IMR-90 (cell line): ENCODE data around the gene DISC1. TPM values are rescaled to one million over a fixed set of nuclear protein-coding genes. Genes with fewer than 3 reads are reported as not detected.

Experiments
- ATAC-seq: fragments of 200-7000 bp; cut with Tn5 transposase; 2 replicates; pipeline ENCODE4 v1.9.1; 2020; ENCODE audit warnings: low read depth, mild to moderate bottlenecking, moderate library complexity
- BruUV-seq: library from RNA; stranded (reverse); fragments of 400-500 nt; replicated peaks from 2 replicates; lab custom pipeline; 2021; lab: Mats Ljungman, UMichigan
- CTCF ChIA-PET: fragments of 300-600 bp; formaldehyde crosslinking; extraction: SDS; loops from one replicate; lab custom pipeline; 2021; ENCODE audit warnings: antibody characterized with exemption; lab: Yijun Ruan, JAX
- POLR2A ChIA-PET: fragments of 300-600 bp; sonication (Branson Sonifier 250); formaldehyde crosslinking; loops from one replicate; lab custom pipeline; 2022; ENCODE audit warnings: antibody characterized with exemption; ENCODE audit not compliant: unreplicated experiment; lab: Charles Lee
- DNase-seq: peaks from one replicate; pipeline ENCODE4 v3.0.0; 2013
- H2AFZ ChIP-seq: replicated peaks from 2 replicates; pipeline ENCODE3; 2013; ENCODE audit warnings: low read length, mild to moderate bottlenecking; ENCODE audit not compliant: poor library complexity
- H2AK5ac ChIP-seq: 2 replicates; pipeline ENCODE4 v1.6.1; 2013; ENCODE audit warnings: low read depth, low read length, inconsistent platforms
- H2AK9ac ChIP-seq: replicated peaks from 2 replicates; pipeline ENCODE3; 2013; ENCODE audit warnings: mild to moderate bottlenecking, low read depth, low read length, moderate library complexity; ENCODE audit not compliant: poor library complexity
- H2BK120ac ChIP-seq: 2 replicates; pipeline ENCODE4 v1.6.1; 2013; ENCODE audit warnings: low read depth, low read length, inconsistent platforms
- H2BK15ac ChIP-seq: 3 replicates; pipeline ENCODE4 v1.6.1; 2013; ENCODE audit warnings: low read depth, low read length, inconsistent platforms
- H2BK20ac ChIP-seq: 2 replicates; pipeline ENCODE4 v1.6.1; 2013; ENCODE audit warnings: low read depth, mild to moderate bottlenecking, inconsistent platforms, low read length, moderate library complexity
- H2BK5ac ChIP-seq: 2 replicates; pipeline ENCODE4 v1.6.1; 2013; ENCODE audit warnings: mild to moderate bottlenecking, low read depth, low read length, inconsistent platforms; ENCODE audit not compliant: poor library complexity, severe bottlenecking
- H3K14ac ChIP-seq: replicated peaks from 2 replicates; pipeline ENCODE4 v1.6.1; 2013; ENCODE audit warnings: low read depth, low read length, inconsistent platforms
- H3K18ac ChIP-seq: 2 replicates; pipeline ENCODE4 v1.6.1; 2013; ENCODE audit warnings: low read depth, low read length, control low read depth
- H3K23ac ChIP-seq: 2 replicates; pipeline ENCODE4 v1.6.1; 2013; ENCODE audit warnings: low read depth, low read length, inconsistent platforms
- H3K27ac ChIP-seq: 2 replicates; pipeline ENCODE4 v1.5.1; 2013; ENCODE audit warnings: mild to moderate bottlenecking, control low read depth, low read length; ENCODE audit not compliant: insufficient read depth
- H3K27me3 ChIP-seq: 2 replicates; pipeline ENCODE4 v1.6.1; 2013; ENCODE audit warnings: low read length; ENCODE audit not compliant: control insufficient read depth, insufficient read depth
- H3K36me3 ChIP-seq: 2 replicates; pipeline ENCODE4 v1.6.1; 2013; ENCODE audit warnings: low read length, mixed read lengths; ENCODE audit not compliant: control insufficient read depth, insufficient read depth
- H3K4ac ChIP-seq: 2 replicates; pipeline ENCODE4 v1.6.1; 2013; ENCODE audit warnings: low read depth, low read length, inconsistent platforms
- H3K4me1 ChIP-seq: 2 replicates; pipeline ENCODE4 v1.6.1; 2013; ENCODE audit warnings: low read length, mixed read lengths; ENCODE audit not compliant: control insufficient read depth, insufficient read depth
- H3K4me2 ChIP-seq: 2 replicates; pipeline ENCODE4 v1.6.1; 2013; ENCODE audit warnings: low read depth, mild to moderate bottlenecking, control low read depth, low read length, moderate library complexity
- H3K4me3 ChIP-seq: 2 replicates; pipeline ENCODE4 v1.5.1; 2013; ENCODE audit warnings: low read depth, mild to moderate bottlenecking, control low read depth, low read length, moderate library complexity; ENCODE audit not compliant: insufficient read depth
- H3K56ac ChIP-seq: 2 replicates; pipeline ENCODE4 v1.6.1; 2013; ENCODE audit warnings: low read length, inconsistent platforms; ENCODE audit not compliant: insufficient read depth; ENCODE audit errors: extremely low read depth
- H3K79me1 ChIP-seq, 2 experiments: 2 replicates each; pipeline ENCODE4 v1.6.1; 2013; ENCODE audit warnings: low read length in 2 of 2, inconsistent platforms in 1 of 2, low read depth in 1 of 2
- H3K9ac ChIP-seq: 2 replicates; pipeline ENCODE4 v1.6.1; 2013; ENCODE audit warnings: low read depth, low read length, control low read depth
- H3K9me1 ChIP-seq: 2 replicates; pipeline ENCODE4 v1.6.1; 2013; ENCODE audit warnings: low read length, inconsistent platforms; ENCODE audit not compliant: insufficient read depth
- H3K9me3 ChIP-seq: 2 replicates; pipeline ENCODE4 v1.6.1; 2013; ENCODE audit warnings: low read length; ENCODE audit not compliant: control insufficient read depth, insufficient read depth
- H4K20me1 ChIP-seq: 2 replicates; pipeline ENCODE4 v1.6.1; 2013; ENCODE audit warnings: low read length, inconsistent platforms; ENCODE audit not compliant: insufficient read depth
- H4K5ac ChIP-seq: 2 replicates; pipeline ENCODE4 v1.6.1; 2013; ENCODE audit warnings: mild to moderate bottlenecking, low read depth, low read length, control low read depth
- H4K8ac ChIP-seq, 2 experiments: 2 replicates each; pipeline ENCODE4 v1.6.1; 2013; ENCODE audit warnings: low read depth in 2 of 2, low read length in 2 of 2, control low read depth in 1 of 2, inconsistent platforms in 1 of 2
- H4K91ac ChIP-seq: 2 replicates; pipeline ENCODE4 v1.6.1; 2013; ENCODE audit warnings: low read depth, low read length, inconsistent platforms; ENCODE audit not compliant: insufficient read depth
- BHLHE40 ChIP-seq: fragments of 150-350 bp; IDR thresholded peaks from 2 replicates; pipeline ENCODE4 v1.6.1; 2016; ENCODE audit warnings: mild to moderate bottlenecking, low read depth, low read length
- CEBPB ChIP-seq: IDR thresholded peaks from 2 replicates; pipeline ENCODE4 v1.6.1; 2012; ENCODE audit warnings: low read depth, low read length, improper control_type of control experiment
- CHD1 ChIP-seq: IDR thresholded peaks from 2 replicates; pipeline ENCODE4 v1.6.1; 2012; ENCODE audit warnings: low read depth, low read length, improper control_type of control experiment
- CTCF ChIP-seq: conservative IDR thresholded peaks from 2 replicates; pipeline ENCODE4 v1.5.1; 2012; ENCODE audit warnings: mild to moderate bottlenecking, low read depth, low read length, improper control_type of control experiment
- ELK1 ChIP-seq: fragments of 150-350 bp; IDR thresholded peaks from 2 replicates; pipeline ENCODE4 v1.6.1; 2016; ENCODE audit warnings: low read depth, mild to moderate bottlenecking, low read length, moderate library complexity, borderline replicate concordance
- FOS ChIP-seq: fragments of 150-350 bp; IDR thresholded peaks from 2 replicates; pipeline ENCODE4 v1.6.1; 2016; ENCODE audit warnings: low read depth, low read length
- MAFK ChIP-seq: IDR thresholded peaks from 2 replicates; pipeline ENCODE4 v1.6.1; 2012; ENCODE audit warnings: low read depth, low read length, improper control_type of control experiment
- MAZ ChIP-seq: IDR thresholded peaks from 2 replicates; pipeline ENCODE4 v1.6.1; 2012; ENCODE audit warnings: low read depth, mild to moderate bottlenecking, low read length, improper control_type of control experiment, moderate library complexity, borderline replicate concordance
- MXI1 ChIP-seq: IDR thresholded peaks from 2 replicates; pipeline ENCODE4 v1.6.1; 2012; ENCODE audit warnings: low read depth, mild to moderate bottlenecking, low read length, moderate library complexity, borderline replicate concordance
- NFE2L2 ChIP-seq: fragments of 150-350 bp; IDR thresholded peaks from 2 replicates; pipeline ENCODE4 v1.6.1; 2016; ENCODE audit warnings: low read depth, mild to moderate bottlenecking, low read length
- POLR2A ChIP-seq: IDR thresholded peaks from 2 replicates; pipeline ENCODE4 v1.6.1; 2012; ENCODE audit warnings: mild to moderate bottlenecking, low read depth, low read length
- RAD21 ChIP-seq: IDR thresholded peaks from 2 replicates; pipeline ENCODE4 v1.6.1; 2012; ENCODE audit warnings: low read length, improper control_type of control experiment
- RCOR1 ChIP-seq: IDR thresholded peaks from 2 replicates; pipeline ENCODE4 v1.6.1; 2012; ENCODE audit warnings: mild to moderate bottlenecking, low read length, improper control_type of control experiment; ENCODE audit not compliant: insufficient replicate concordance
- RFX5 ChIP-seq: IDR thresholded peaks from 2 replicates; pipeline ENCODE4 v1.8.0; 2012; ENCODE audit warnings: low read depth, mild to moderate bottlenecking, low read length, moderate library complexity
- SMC3 ChIP-seq: fragments of 150-350 bp; IDR thresholded peaks from 2 replicates; pipeline ENCODE4 v1.6.1; 2016; ENCODE audit warnings: low read depth, mild to moderate bottlenecking, antibody characterized with exemption, low read length, moderate library complexity
- USF2 ChIP-seq: fragments of 150-350 bp; IDR thresholded peaks from 2 replicates; pipeline ENCODE4 v1.6.1; 2017; ENCODE audit warnings: mild to moderate bottlenecking, antibody characterized with exemption, low read length, low read depth
- WGBS, 2 experiments: methylation state at CpG; one replicate each; pipeline versions ENCODE4 v1.1.5 to v1.1.7; 2013; ENCODE audit warnings: missing lambda C conversion rate in 2 of 2; ENCODE audit not compliant: insufficient read length in 1 of 2; ENCODE audit errors: extremely low coverage in 2 of 2; 5-methylcytosine and 5-hydroxymethylcytosine counted together
- dilution Hi-C: fragments of 300-500 bp; cut with HindIII; formaldehyde crosslinking; loops from one replicate; pipeline ENCODE4 v1.14.3; 2018; ENCODE audit warnings: low sequenced_read_pairs; ENCODE audit not compliant: unreplicated experiment
- in situ Hi-C: fragments of 300-500 bp; cut with MboI; formaldehyde crosslinking; loops from 3 replicates; pipeline ENCODE4 v1.14.3; 2019; ENCODE audit warnings: low sequenced_read_pairs, inconsistent platforms, mixed read lengths
- intact Hi-C: fragments of 100-400 bp; cut with micrococcal nuclease; formaldehyde crosslinking; loops from 2 replicates; pipeline ENCODE4 v1.10.0; 2022
- polyA plus RNA-seq, 3 experiments: library from polyadenylated mRNA; depleted of rRNA; stranded (reverse); fragments of >200 nt; gene quantifications; 2 replicates each; pipeline ENCODE4 v1.2.3, GENCODE V29; 2012; ENCODE audit warnings: low replicate concordance in 1 of 3
- total RNA-seq: library from RNA; depleted of rRNA; stranded (reverse); fragments of >200 nt; gene quantifications from 2 replicates; pipeline ENCODE4 v1.2.3, GENCODE V29; 2012

The DISC1 gene
- total and polyA plus RNA-seq, 2 of the 4 experiments (the other 2 are of a cell fraction): 2.2 to 7.0 TPM

GRCh38 chr1:232017057-232017456 lies 390.5 kb downstream of the DISC1 start:
- WGBS, 2 experiments: no CpG with 5 or more reads among the region's 2 CpGs

More at GRCh38 chr1:232017057-232017456, 390.5 kb downstream of the DISC1 start:
- H3K9me3 ChIP-seq: no peaks in the 10 kb centered on the region
- H3K36me3 ChIP-seq: no peaks in the 10 kb centered on the region
- no peak overlapping the region for H2AK5ac ChIP-seq
- peaks cover 14% of the 10 kb centered on the region for H3K4me1 ChIP-seq
- H4K91ac ChIP-seq: no peak overlapping the region
- H3K79me1 ChIP-seq: no peaks in the 10 kb centered on the region
- H3K9me1 ChIP-seq: peaks cover 4% of the 10 kb centered on the region
- POLR2A ChIA-PET: interaction anchor here (1.1 kb wide), 1 partner anchor 117 kb away, joined by 3 read pairs; no protein-coding TSS in a partner anchor
- TF ChIP-seq MAZ (no peak), SMC3 (no peak), RCOR1 (no peak), ELK1 (no peak), USF2 (no peak), CTCF (no peak), BHLHE40 (no peak), FOS (no peak), CHD1 (no peak), MAFK (no peak), POLR2A (no peak), CEBPB (no peak), RFX5 (no peak), RAD21 (no peak), NFE2L2 (no peak), MXI1 (no peak)
- H3K9ac ChIP-seq: no peak overlapping the region
- H3K14ac ChIP-seq: no peak overlapping the region
- peak overlapping the region; percentile 33; the same call in 1 of the 2 replicates for H3K18ac ChIP-seq
- no peak overlapping the region for H3K4me2 ChIP-seq
- H3K56ac ChIP-seq: no peak overlapping the region
- no peak overlapping the region for H3K27ac ChIP-seq
- CTCF ChIA-PET: no interaction called here
- H2BK5ac ChIP-seq: no peak overlapping the region
- dilution Hi-C loops: no loop called here
- BruUV-seq: no TSS peak
- intact Hi-C loops: loop anchor here (10.0 kb wide), 1 partner anchor 608 kb away; no protein-coding TSS in a partner anchor
- H2BK15ac ChIP-seq: no peak overlapping the region
- H4K20me1 ChIP-seq: no peaks in the 10 kb centered on the region
- DNase-seq (peak; percentile 15), ATAC-seq (peak; percentile 31; the same call in 1 of the 2 replicates)
- no peak overlapping the region for H2AFZ ChIP-seq
- H3K23ac ChIP-seq: peak overlapping the region; percentile 73; the same call in 1 of the 2 replicates
- H4K8ac ChIP-seq: no peak overlapping the region
- H3K4ac ChIP-seq: no peak overlapping the region
- H3K4me3 ChIP-seq: no peak overlapping the region
- no peak overlapping the region for H2AK9ac ChIP-seq
- in situ Hi-C loops: loop anchor here (10.0 kb wide), 1 partner anchor 598 kb away; no protein-coding TSS in a partner anchor
- H4K5ac ChIP-seq: no peak overlapping the region
- no peak overlapping the region for H2BK20ac ChIP-seq
- H2BK120ac ChIP-seq: peak overlapping the region; percentile 63; the same call in 1 of the 2 replicates
- H3K27me3 ChIP-seq: no peaks in the 10 kb centered on the region
